NOMO-1 treated with DMSO at 0.1 percent for 48 hours (cell line): ENCODE measurements around the gene MRGPRE.

Experiments used
- DNase-seq: peaks from one replicate; lab custom pipeline; 2025; ENCODE audit not compliant: unreplicated experiment; lab: John Stamatoyannopoulos, UW

Gene MRGPRE

GRCh38 chr11:3197044-3197695 is 35.0 kb downstream of the MRGPRE start:
- no peak for DNase-seq

DNA sequence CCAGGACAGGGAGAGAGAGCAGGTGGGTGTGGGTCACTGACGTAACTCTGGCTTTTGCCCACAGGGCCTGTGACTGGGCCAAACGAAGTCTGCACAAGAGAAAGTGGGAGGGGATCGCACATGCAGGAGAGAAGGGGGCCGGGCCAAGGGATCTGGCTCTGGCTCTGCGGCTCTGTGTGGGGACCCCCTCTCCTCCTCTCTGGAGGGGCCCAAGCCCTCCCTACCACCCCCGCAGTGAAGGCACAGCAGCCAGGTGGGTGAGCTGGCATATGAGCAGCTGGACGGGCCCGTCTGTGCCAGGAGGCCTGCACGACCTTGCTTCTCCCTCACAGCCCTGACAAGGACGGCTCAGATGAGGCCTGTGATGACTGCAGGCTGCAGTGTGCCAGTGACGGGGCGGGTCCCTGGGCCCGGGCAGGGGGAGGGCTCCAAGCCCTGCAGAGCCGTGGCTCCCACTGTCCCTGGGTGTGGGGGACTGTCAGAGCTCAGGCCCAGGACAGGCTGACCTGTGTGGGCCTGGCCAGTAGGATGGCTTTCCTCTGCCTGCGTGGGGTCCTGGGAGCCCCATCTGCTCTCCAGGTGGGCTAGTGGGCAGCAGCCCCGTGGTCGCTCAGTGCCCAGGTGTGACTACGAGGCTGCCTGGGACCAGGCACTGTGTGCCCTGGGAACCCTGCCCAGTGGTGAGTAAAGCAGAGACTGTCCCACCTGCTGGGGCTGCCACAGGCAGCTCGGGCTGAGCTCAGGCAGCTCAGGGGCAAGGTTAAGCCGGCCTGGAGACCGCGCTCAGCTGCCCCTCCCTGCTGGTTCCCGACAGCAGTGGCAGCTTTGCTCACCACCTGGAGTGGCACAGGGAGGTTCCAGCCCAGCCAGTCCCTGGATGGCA is 35.8 kb downstream of the MRGPRE start:
- DNase-seq = no peak

DNA sequence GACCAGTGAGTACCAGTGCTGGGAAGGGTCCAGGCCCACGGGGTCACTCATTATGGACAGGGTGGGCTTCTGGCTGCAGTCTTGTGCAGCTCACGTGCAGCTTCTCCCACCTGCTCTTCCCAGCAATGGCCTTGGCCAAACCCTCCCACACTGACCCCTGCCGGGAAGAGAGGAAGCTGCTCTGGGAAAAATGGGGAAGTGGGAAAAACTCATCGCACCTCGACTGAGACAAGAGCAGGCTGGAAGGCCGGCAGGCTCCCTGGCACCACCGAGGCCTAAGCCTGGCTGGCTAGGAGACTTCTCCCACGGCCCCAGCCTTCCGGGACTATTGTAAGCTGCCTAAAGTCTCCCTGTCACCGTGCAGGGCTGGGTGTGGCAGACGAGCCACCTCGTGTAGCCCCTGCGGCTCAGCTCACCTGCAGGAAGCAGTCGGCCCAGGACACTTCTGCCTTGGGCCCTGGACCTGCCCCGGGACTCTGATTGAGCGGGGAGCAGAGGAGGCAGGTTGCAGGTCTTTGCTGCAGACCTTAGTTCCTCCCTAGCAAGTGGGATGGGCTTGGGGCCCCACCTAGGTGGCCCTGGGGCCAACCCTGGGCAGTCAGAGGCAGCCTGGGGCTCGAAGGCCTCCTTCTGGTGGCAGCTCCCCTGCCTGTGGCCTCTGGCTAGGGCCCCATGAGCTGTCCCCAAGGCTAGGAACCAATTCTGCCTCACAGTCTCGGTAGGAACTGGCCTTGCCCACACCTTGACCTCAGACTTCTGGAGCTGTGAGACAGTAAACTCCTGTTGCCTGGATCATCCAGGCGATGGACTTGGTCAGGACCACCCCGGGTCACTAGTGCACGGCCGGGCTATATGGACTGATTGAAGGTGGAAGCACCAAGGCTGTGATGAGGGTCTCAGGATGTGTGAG is 36.7 kb downstream of the MRGPRE start:
- peak; percentile 3 for DNase-seq

DNA sequence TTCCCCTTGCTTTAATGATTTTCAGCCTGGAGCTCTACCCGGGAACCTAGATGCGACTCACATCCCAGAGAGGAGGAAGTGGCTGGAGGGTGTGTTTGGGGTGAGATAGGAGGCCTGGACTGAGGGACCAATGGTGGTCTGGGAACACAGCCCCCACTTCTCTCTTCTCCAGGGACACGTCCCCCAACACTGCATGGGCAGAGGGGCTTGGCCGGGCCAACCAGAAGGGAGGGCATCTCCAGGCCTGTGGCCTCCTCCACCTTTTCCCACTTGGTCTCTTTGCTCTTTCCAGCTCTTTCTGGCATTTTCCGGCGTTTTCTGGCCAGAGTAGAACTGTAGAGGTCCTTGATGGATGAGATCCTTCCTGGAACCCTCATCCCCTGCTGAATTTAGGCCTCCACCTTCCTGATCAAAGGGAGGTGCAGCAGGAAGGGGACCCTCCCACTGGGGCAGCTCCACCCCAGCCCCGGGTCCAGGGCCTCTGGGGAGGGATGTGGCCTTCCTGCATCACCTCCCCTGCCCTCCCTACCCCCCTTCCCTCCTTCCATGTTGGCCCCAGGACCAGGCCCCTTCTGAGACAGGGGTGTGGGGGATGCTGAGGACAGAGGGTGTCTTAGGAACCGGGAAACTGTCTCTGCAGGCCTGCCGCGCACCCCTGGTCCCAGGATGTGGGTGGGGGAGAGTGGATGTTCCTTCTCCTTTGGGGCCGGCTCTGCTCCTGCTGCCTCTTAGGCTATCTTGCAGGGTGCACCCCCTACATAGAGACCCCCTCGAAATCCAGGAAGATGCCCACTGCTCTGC is 38.0 kb downstream of the MRGPRE start:
- no peak for DNase-seq

GRCh38 chr11:3193373-3194015 is 38.7 kb downstream of the MRGPRE start:
- no peak for DNase-seq

- DNase-seq = no peak
Measured at GRCh38 chr11:3192511-3193372, 39.5 kb downstream of the MRGPRE start.

GRCh38 chr11:3191586-3192324 is 40.5 kb downstream of the MRGPRE start:
- DNase-seq = no peak

DNA sequence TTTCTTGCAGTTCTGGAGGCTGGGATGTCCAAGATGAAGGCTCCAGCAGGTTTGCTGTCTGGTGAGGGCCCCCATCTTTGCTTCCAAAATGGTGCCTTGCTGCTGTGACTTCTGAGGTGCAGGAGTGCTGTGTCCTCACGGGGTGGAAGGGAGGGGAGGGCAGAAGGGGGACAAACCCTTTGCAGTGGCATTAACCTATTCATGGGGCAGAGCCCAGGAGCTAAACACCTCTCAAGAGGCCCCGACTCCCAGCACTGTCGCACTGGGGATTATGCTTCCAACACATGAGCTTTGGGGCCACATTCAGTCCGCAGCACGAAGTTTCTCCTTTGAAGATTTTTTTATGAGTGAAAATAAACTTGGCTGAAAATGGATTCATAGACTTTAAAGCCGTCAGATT is 41.6 kb downstream of the MRGPRE start:
- DNase-seq = no peak

DNA sequence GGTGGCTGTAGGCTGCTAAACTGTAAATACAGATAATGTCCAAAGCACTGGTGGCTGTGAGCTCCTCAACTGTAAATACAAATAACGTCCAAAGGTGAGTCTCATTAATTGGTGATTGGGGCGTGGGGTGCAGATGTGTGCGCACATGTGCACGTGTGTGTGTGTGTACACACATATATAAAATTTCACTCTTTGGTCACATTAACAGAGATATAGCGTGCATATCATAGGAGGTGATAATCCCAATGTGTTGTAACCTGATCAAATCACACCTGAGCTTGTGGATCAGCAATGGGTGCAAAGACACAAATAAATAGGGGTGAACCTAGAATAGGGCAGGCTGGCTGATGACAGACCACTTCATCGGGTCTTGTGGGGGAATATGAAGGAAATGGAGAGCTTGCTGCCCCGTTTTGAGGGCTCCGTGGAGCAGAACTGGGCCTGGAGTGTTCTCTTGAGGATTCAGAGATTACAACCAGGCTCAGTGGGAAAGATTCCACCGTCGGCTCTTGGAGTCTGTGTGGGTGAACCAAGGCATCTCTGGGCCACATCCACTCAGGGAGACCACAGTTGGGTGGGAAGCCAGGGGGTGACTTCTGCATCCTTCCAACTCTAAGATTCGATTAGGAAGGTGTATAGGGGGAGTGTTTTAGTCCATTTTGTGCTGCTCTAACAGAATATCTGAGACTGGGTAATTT is 42.2 kb downstream of the MRGPRE start:
- DNase-seq = no peak

DNA sequence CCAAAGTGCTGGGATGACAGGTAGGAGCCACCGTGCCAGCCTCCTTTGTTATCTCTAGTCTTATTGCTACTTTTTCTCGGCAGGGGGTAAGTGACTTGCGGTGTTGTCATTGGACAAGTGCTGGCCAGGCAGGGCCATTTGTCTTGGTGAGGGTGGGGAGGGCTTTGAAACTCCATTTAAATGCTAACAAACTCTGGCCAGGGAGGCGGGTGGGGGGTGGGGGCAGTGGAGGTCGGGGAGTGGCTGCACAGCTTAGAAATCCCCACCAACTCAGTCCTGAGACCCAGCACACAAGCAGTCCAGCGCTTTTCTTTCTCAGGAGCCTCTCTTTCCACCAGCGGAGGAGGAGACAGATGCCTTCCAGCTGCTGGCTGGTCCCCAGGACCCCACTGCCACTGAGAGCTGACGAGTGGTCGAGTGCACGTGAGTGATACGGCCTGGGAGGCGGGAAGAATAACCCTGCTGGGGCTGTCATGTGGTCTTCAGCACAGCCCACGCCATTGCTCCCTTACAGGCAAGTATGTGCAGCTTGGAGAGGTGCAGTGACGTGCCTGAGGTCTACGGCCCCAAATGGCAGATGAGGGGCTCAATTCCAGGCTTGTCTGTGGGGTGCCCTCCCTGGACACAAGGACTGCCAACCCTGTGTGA is 42.9 kb downstream of the MRGPRE start:
- no peak for DNase-seq

DNA sequence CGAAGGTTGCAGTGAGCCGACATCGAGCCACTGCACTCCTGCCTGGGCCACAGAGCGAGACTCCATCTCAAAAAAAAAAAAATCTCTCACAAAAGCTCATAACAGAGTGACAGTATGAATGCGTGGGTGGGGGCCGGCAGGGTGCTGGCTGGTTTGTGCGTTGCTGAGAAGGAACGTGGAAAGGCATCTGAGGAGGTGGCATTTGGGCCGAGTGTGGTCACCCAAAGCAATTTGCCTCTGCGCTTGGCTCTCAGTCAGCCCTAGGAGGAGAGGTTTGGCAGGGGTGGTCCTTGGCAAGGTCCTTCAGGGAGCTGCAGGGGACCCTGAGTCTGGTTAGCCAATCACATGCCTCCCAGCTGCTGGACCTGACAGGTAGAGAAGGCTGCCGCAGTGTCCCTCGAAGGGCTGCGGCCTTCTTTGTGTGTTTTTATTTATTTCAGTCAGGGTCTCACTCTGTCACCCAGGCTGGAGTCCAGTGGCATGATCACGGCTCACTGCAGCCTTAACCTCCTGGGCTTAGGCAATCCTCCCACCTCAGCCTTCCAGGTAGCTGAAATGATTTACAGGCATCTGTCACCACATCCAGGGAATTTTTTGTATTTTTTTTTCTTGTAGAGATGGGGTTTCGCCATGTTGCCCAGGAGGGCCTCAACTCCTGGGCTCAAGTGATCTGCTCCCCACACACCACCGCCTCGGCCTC is 43.6 kb downstream of the MRGPRE start:
- DNase-seq = no peak

GRCh38 chr11:3186166-3186953 is 45.9 kb downstream of the MRGPRE start:
- no peak for DNase-seq

DNA sequence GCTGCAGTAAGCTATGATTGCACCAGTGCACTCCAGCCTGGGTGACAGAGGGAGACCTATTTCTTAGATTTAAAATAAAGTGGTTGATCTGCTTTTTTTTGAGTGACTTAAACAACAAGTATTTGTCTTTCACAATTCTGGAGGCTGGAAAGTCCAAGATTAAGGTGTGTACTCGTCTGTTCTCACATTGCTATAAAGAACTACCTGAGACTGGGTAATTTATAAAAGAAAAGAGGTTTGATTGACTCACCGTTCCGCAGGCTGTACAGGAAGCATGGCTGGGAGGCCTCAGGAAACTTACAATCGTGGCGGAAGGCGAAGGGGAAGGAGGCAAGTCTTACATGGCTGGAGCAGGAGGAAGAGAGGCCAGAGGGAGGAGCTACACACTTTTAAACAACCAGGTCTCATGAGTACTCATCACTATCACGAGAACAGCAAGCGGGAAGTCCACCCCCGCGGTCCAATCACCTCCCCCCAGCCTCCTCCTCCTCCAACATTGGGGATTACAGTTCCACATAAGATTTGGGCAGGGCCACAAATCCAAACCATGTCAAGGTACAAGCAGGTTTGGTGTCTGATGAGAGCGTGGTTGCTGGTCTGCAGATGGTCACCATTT is 47.4 kb downstream of the MRGPRE start:
- no peak for DNase-seq

DNA sequence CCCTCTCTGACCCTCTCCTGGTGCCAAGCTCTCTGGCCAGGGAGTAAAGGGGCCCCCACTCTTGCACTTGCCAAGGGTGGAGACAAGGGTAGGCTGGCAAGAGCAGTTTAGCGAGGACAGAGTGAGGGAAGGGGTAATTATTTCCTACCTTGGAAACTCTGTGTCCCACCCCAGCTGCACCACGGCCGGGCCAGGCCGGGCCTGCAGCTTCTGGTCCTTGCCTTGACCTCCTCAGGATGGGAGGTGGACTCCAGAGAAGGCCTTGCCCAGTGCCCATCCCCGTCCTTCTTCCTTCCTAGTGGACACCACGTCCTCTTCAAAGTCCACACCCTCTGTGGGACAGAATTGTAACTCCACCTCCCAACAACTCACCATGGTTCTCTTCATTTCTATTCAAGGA is 48.7 kb downstream of the MRGPRE start:
- DNase-seq = no peak

DNA sequence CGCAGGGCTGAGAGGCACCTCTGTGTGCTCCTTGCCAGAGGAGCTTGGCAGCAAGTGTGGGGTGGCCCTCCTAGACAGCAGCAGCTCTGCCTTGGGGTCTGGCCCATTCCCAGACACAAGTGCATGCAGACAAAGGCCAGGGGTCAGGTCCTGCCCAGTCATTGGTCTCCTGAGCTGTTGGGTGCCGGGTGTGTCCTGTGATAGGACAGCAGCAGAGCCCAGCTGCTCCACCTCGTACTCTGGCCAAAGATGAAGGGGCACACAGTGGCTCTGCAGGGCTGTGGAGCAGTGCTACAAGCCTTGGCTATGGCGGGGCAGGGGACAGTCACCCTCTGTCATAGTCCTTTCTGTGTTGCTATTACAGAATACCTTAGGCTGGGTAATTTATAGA is 49.8 kb downstream of the MRGPRE start:
- no peak for DNase-seq
